CD14-positive monocyte (primary cell): ENCODE measurements around the gene BACH2. TPM values are rescaled to one million over a fixed set of nuclear protein-coding genes. Genes with fewer than 3 reads are reported as not detected.

Experiments used
- DNase-seq, 3 donors: peaks; one replicate each; pipeline ENCODE4 v3.0.0-alpha.2; 2011 to 2022
- H2AFZ ChIP-seq: 2 replicates; pipeline ENCODE4 v1.6.0; 2012; ENCODE audit warnings: mild to moderate bottlenecking, low read depth, low read length, inconsistent platforms; ENCODE audit not compliant: insufficient read depth, poor library complexity, severe bottlenecking
- H3K27ac ChIP-seq, 2 donors: 1 replicate in 1 of 2; 2 replicates in 1 of 2; pipeline ENCODE4 v1.5.1; 2012 to 2013; ENCODE audit warnings: low read length in 2 of 2, control low read depth in 1 of 2, inconsistent platforms in 1 of 2, low read depth in 1 of 2, mild to moderate bottlenecking in 1 of 2
- H3K27me3 ChIP-seq, 2 donors: one replicate each; pipeline versions ENCODE4 v1.6.0 to v1.6.1; 2011 to 2013; ENCODE audit warnings: low read length in 2 of 2; ENCODE audit not compliant: control insufficient read depth in 2 of 2, insufficient read depth in 2 of 2
- H3K36me3 ChIP-seq, 2 donors: replicated peaks in 1 of 2; 1 replicate in 1 of 2; 2 replicates in 1 of 2; pipeline versions ENCODE4 v1.5.1 to v1.6.1; 2012 to 2013; ENCODE audit warnings: low read length in 2 of 2, control low read depth in 1 of 2, inconsistent platforms in 1 of 2, mild to moderate bottlenecking in 1 of 2; ENCODE audit not compliant: insufficient read depth in 2 of 2, control insufficient read depth in 1 of 2
- H3K4me1 ChIP-seq, 2 donors: 1 replicate in 1 of 2; 2 replicates in 1 of 2; pipeline versions ENCODE4 v1.5.1 to v1.6.1; 2012 to 2013; ENCODE audit warnings: low read length in 2 of 2, control low read depth in 1 of 2, inconsistent platforms in 1 of 2, mild to moderate bottlenecking in 1 of 2, moderate library complexity in 1 of 2; ENCODE audit not compliant: insufficient read depth in 2 of 2, control insufficient read depth in 1 of 2
- H3K4me2 ChIP-seq: replicated peaks from 2 replicates; pipeline ENCODE3; 2012; ENCODE audit warnings: low read length, moderate library complexity, mild to moderate bottlenecking; ENCODE audit not compliant: poor library complexity, severe bottlenecking; ENCODE audit errors: extremely low read depth
- H3K4me3 ChIP-seq, 3 experiments: fragments of 200-600 bp in 1 of 3; sonication (generic) in 1 of 3; replicated peaks in 1 of 3; 1 replicate in 2 of 3; 2 replicates in 1 of 3; pipeline ENCODE4 v1.5.1; 2011 to 2013; ENCODE audit warnings: low read length in 3 of 3, mild to moderate bottlenecking in 3 of 3, control low read depth in 2 of 3, low read depth in 2 of 3, inconsistent platforms in 1 of 3, moderate library complexity in 1 of 3
- H3K79me2 ChIP-seq: 2 replicates; pipeline ENCODE4 v1.6.0; 2012; ENCODE audit warnings: mild to moderate bottlenecking, control low read depth, inconsistent platforms, low read length, moderate library complexity; ENCODE audit not compliant: insufficient read depth
- H3K9ac ChIP-seq: 2 replicates; pipeline ENCODE4 v1.6.0; 2017; ENCODE audit warnings: low read length, mild to moderate bottlenecking; ENCODE audit not compliant: insufficient read depth, poor library complexity, severe bottlenecking
- H3K9me3 ChIP-seq, 2 donors: replicated peaks in 1 of 2; 1 replicate in 1 of 2; 2 replicates in 1 of 2; pipeline versions ENCODE4 v1.5.1 to v1.6.1; 2012 to 2013; ENCODE audit warnings: low read length in 2 of 2, control low read depth in 1 of 2; ENCODE audit not compliant: control insufficient read depth in 1 of 2, insufficient read depth in 1 of 2
- H4K20me1 ChIP-seq: 2 replicates; pipeline ENCODE4 v1.6.0; 2012; ENCODE audit warnings: mild to moderate bottlenecking, low read length, control low read depth, moderate library complexity; ENCODE audit not compliant: insufficient read depth
- H3K27ac Mint-ChIP-seq, 7 donors: one replicate each; pipeline ENCODE4 v1.8.0; 2020; ENCODE audit warnings: mild to moderate bottlenecking in 7 of 7, mixed read lengths in 7 of 7, moderate library complexity in 6 of 7, inconsistent platforms in 2 of 7
- H3K27me3 Mint-ChIP-seq, 3 donors: one replicate each; pipeline ENCODE4 v1.8.0; 2021 to 2022; ENCODE audit warnings: low read depth in 3 of 3, mild to moderate bottlenecking in 3 of 3, mixed read lengths in 3 of 3, moderate library complexity in 3 of 3, inconsistent platforms in 1 of 3
- H3K36me3 Mint-ChIP-seq, 2 donors: one replicate each; pipeline ENCODE4 v1.8.0; 2020; ENCODE audit warnings: mixed read lengths in 2 of 2, inconsistent platforms in 1 of 2, mild to moderate bottlenecking in 1 of 2
- H3K4me1 Mint-ChIP-seq: one replicate; pipeline ENCODE4 v1.8.0; 2020; ENCODE audit warnings: mild to moderate bottlenecking, mixed read lengths
- H3K4me3 Mint-ChIP-seq, 2 donors: one replicate each; pipeline ENCODE4 v1.8.0; 2020; ENCODE audit warnings: mild to moderate bottlenecking in 2 of 2, mixed read lengths in 2 of 2, moderate library complexity in 1 of 2
- H3K9me3 Mint-ChIP-seq, 7 donors: one replicate each; pipeline ENCODE4 v1.8.0; 2020 to 2022; ENCODE audit warnings: mixed read lengths in 7 of 7, mild to moderate bottlenecking in 6 of 7, moderate library complexity in 6 of 7, inconsistent platforms in 2 of 7
- CTCF ChIP-seq: fragments of 200-600 bp; IDR thresholded peaks from one replicate; pipeline ENCODE4 v1.8.0; 2022; ENCODE audit warnings: antibody characterized with exemption, mild to moderate bottlenecking
- WGBS: methylation state at CpG from one replicate; pipeline ENCODE4 v1.1.5; 2013; ENCODE audit warnings: missing lambda C conversion rate; ENCODE audit not compliant: insufficient coverage; 5-methylcytosine and 5-hydroxymethylcytosine counted together
- intact Hi-C, 2 donors: fragments of 100-400 bp; cut with micrococcal nuclease; formaldehyde crosslinking; loops; one replicate each; pipeline versions ENCODE4 v1.15.0 to v1.15.1; 2023
- polyA plus RNA-seq, 3 donors: library from polyadenylated mRNA; depleted of rRNA in 1 of 3; unstranded in 2 of 3; stranded (reverse) in 1 of 3; fragments of 300-500 nt in 2 of 3; fragments of >200 nt in 1 of 3; fragmentation: Illumina TruSeq in 2 of 3; gene quantifications; 1 replicate in 2 of 3; 2 replicates in 1 of 3; pipeline ENCODE4 v1.2.3, GENCODE V29; 2012 to 2021

The BACH2 gene
- polyA plus RNA-seq, 3 donors = 0.04 to 0.09 (median 0.05) TPM

DNA sequence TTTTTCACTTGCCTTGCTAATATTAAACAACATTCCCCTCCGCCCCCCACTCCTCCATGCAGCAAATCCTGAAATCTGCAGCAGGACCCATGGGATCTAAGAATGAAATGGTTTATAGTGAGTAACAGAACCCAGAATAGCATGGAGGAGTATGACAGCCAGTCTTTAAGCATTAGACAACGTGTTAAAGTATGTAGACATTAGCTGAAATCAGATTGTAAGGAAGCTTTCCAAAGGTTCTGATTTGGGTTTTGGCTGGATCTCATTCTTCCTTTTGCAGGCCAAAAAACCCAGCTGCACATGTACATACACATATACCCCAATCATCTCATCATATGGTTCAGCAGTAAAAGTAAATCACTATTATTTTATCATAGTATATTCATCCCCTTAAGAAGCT lies 275.9 kb downstream of the BACH2 start:
- Mint-ChIP-seq H3K27ac (no peak overlapping the region), H3K9me3 (peaks cover 0 to 8% (median 5%) of the 10 kb centered on the region in 7 donors), H3K36me3 (peaks cover 0 to 1% of the 10 kb centered on the region in 2 donors), H3K4me1 (peaks cover 13% of the 10 kb centered on the region), H3K4me3 (no peak overlapping the region), H3K27me3 (peaks cover 0 to 4% (median 0%) of the 10 kb centered on the region in 3 donors)
- Histone ChIP-seq H3K4me2 (no peak overlapping the region), H3K9ac (no peak overlapping the region), H2AFZ (no peak overlapping the region), H3K9me3 (peaks cover 0 to 3% of the 10 kb centered on the region in 2 donors), H3K36me3 (no peaks in the 10 kb centered on the region), H3K4me1 (peaks cover 5 to 9% of the 10 kb centered on the region in 2 donors), H3K27ac (no peak overlapping the region), H3K79me2 (no peaks in the 10 kb centered on the region), H3K27me3 (no peaks in the 10 kb centered on the region), H3K4me3 (no peak overlapping the region), H4K20me1 (no peaks in the 10 kb centered on the region)
- intact Hi-C loops = no loop called here
- DNase-seq = no peak
- no peak for TF ChIP-seq CTCF
- no CpG with 5 or more reads among the region's 2 CpGs for WGBS

DNA sequence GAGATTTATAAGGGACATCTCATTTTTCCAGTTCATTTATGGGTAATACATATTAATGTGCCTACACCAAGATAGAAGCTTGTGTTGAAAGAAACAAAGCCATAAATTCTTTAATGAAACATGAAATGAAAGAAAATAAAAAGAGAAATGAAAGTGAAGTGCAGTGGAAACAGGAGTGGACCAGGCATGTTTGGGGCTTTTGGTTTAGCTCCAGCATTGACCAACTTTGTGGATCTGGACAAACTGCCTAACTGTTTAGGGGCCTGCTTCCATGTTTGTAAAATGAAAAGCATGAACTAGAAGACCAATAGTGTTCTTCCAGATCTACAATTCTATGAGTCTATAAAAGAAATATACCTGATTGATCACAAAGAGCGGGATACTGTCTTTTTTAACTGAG lies 277.4 kb downstream of the BACH2 start:
- peaks cover 0 to 4% (median 0%) of the 10 kb centered on the region in 3 donors for H3K27me3 Mint-ChIP-seq
- no peak overlapping the region for H3K4me3 ChIP-seq
- H3K36me3 ChIP-seq = no peaks in the 10 kb centered on the region
- intact Hi-C loops = no loop called here
- peaks cover 5 to 9% of the 10 kb centered on the region in 2 donors for H3K4me1 ChIP-seq
- WGBS = no CpG with 5 or more reads among the region's 1 CpG
- H3K27ac Mint-ChIP-seq = no peak overlapping the region
- H3K9me3 ChIP-seq = peaks cover 0 to 3% of the 10 kb centered on the region in 2 donors
- H3K9me3 Mint-ChIP-seq = peaks cover 0 to 8% (median 7%) of the 10 kb centered on the region in 7 donors
- no peaks in the 10 kb centered on the region for H3K27me3 ChIP-seq
- no peaks in the 10 kb centered on the region for H4K20me1 ChIP-seq
- peaks cover 13% of the 10 kb centered on the region for H3K4me1 Mint-ChIP-seq
- no peak overlapping the region for H2AFZ ChIP-seq
- no peak for DNase-seq
- H3K27ac ChIP-seq = no peak overlapping the region
- H3K4me2 ChIP-seq = no peak overlapping the region
- H3K9ac ChIP-seq = no peak overlapping the region
- no peak for TF ChIP-seq CTCF
- H3K4me3 Mint-ChIP-seq = no peak overlapping the region
- peaks cover 0 to 1% of the 10 kb centered on the region in 2 donors for H3K36me3 Mint-ChIP-seq
- H3K79me2 ChIP-seq = no peaks in the 10 kb centered on the region
